Fibroblast of lung (primary cell): ENCODE measurements around the gene CETN2. TPM values are rescaled to one million over a fixed set of nuclear protein-coding genes. Genes with fewer than 3 reads are reported as not detected.

ENCODE experiments used
- DNase-seq, 2 donors: peaks; one replicate each; pipeline versions ENCODE4 v3.0.0 to v3.0.0-alpha.2; 2010; ENCODE audit warnings: low read depth in 2 of 2
- H2AFZ ChIP-seq: 2 replicates; pipeline ENCODE4 v1.5.1; 2012; ENCODE audit warnings: low read length, control low read depth, inconsistent platforms
- H3K27ac ChIP-seq: 2 replicates; pipeline ENCODE4 v1.5.1; 2011; ENCODE audit warnings: low read length, control low read depth; ENCODE audit not compliant: insufficient read depth
- H3K27me3 ChIP-seq: 2 replicates; pipeline ENCODE4 v1.5.1; 2011; ENCODE audit warnings: mild to moderate bottlenecking, low read length; ENCODE audit not compliant: control insufficient read depth, insufficient read depth
- H3K36me3 ChIP-seq: 2 replicates; pipeline ENCODE4 v1.5.1; 2011; ENCODE audit warnings: low read length; ENCODE audit not compliant: control insufficient read depth, insufficient read depth
- H3K4me1 ChIP-seq: 2 replicates; pipeline ENCODE4 v1.5.1; 2011; ENCODE audit warnings: low read length; ENCODE audit not compliant: control insufficient read depth, insufficient read depth; ENCODE audit errors: extremely low read depth
- H3K4me2 ChIP-seq: 2 replicates; pipeline ENCODE4 v1.5.1; 2011; ENCODE audit warnings: low read length, control low read depth; ENCODE audit not compliant: insufficient read depth; ENCODE audit errors: extremely low read depth
- H3K4me3 ChIP-seq, 4 experiments: fragments of 200-600 bp in 1 of 4; sonication (generic) in 1 of 4; replicated peaks in 1 of 4; 2 replicates each; pipeline ENCODE4 v1.5.1; 2011 to 2016; ENCODE audit warnings: low read length in 4 of 4, low read depth in 3 of 4, mild to moderate bottlenecking in 3 of 4, control low read depth in 2 of 4, inconsistent platforms in 1 of 4, mixed read lengths in 1 of 4; ENCODE audit not compliant: insufficient read depth in 1 of 4; ENCODE audit errors: control extremely low read depth in 1 of 4
- H3K79me2 ChIP-seq: 2 replicates; pipeline ENCODE4 v1.5.1; 2012; ENCODE audit warnings: mild to moderate bottlenecking, low read length, inconsistent platforms; ENCODE audit not compliant: control insufficient read depth, insufficient read depth
- H3K9ac ChIP-seq: 2 replicates; pipeline ENCODE4 v1.5.1; 2011; ENCODE audit warnings: mild to moderate bottlenecking, low read length, control low read depth; ENCODE audit not compliant: insufficient read depth
- H3K9me3 ChIP-seq: 2 replicates; pipeline ENCODE4 v1.5.1; 2012; ENCODE audit warnings: low read depth, low read length; ENCODE audit not compliant: control insufficient read depth, insufficient read depth
- H4K20me1 ChIP-seq: 2 replicates; pipeline ENCODE4 v1.5.1; 2011; ENCODE audit warnings: low read length; ENCODE audit not compliant: control insufficient read depth, insufficient read depth; ENCODE audit errors: extremely low read depth
- CTCF ChIP-seq, 2 donors: IDR thresholded peaks in 1 of 2; conservative IDR thresholded peaks in 1 of 2; 1 replicate in 1 of 2; 2 replicates in 1 of 2; pipeline ENCODE4 v1.5.1; 2011 to 2012; ENCODE audit warnings: low read length in 2 of 2, control low read depth in 1 of 2, inconsistent platforms in 1 of 2, low read depth in 1 of 2, mild to moderate bottlenecking in 1 of 2
- EZH2 ChIP-seq: IDR thresholded peaks from 2 replicates; pipeline ENCODE4 v1.5.1; 2012; ENCODE audit warnings: low read length, control low read depth, mild to moderate bottlenecking; ENCODE audit errors: missing control alignments
- polyA plus RNA-seq, 2 donors: library from polyadenylated mRNA; depleted of rRNA in 1 of 2; stranded (reverse) in 1 of 2; unstranded in 1 of 2; fragments of >200 nt; gene quantifications; 2 replicates each; pipeline ENCODE4 v1.2.1, GENCODE V29; 2011 to 2012; ENCODE audit warnings: missing spikeins in 1 of 2
- total RNA-seq: library from RNA; depleted of rRNA; stranded (reverse); fragments of >200 nt; gene quantifications from 2 replicates; pipeline ENCODE4 v1.2.1, GENCODE V29; 2014

CETN2 gene
- total and polyA plus RNA-seq, 2 donors (not counting 1 experiment from before 2014, with no cell fraction given) = 40.8 to 79.7 TPM

- Histone ChIP-seq H3K27me3 (no peaks in the 10 kb centered on the region), H3K27ac (no peak overlapping the region), H3K4me2 (no peak overlapping the region), H3K79me2 (no peaks in the 10 kb centered on the region), H4K20me1 (no peaks in the 10 kb centered on the region), H3K9ac (no peak overlapping the region), H3K4me1 (no peaks in the 10 kb centered on the region), H3K9me3 (no peaks in the 10 kb centered on the region), H3K4me3 (no peak overlapping the region), H3K36me3 (no peaks in the 10 kb centered on the region), H2AFZ (no peak overlapping the region)
- peak in 1 of 2 donors; percentile 23 for DNase-seq
- TF ChIP-seq CTCF (conservative IDR thresholded peaks at IDR 0.05 in 1 of 2, IDR thresholded peaks at IDR 0.05 in 1 of 2; ENCODE audit: low read depth in 1 of 2, low read length in 2 of 2) (no peak), EZH2 (no peak)
Observed at GRCh38 chrX:152824841-152825374, 5.6 kb downstream of the CETN2 start.

GRCh38 chrX:152823657-152824056 is 6.9 kb downstream of the CETN2 start:
- Histone ChIP-seq H2AFZ (no peak overlapping the region), H3K4me2 (no peak overlapping the region), H3K27ac (no peak overlapping the region), H3K9ac (no peak overlapping the region), H3K36me3 (no peaks in the 10 kb centered on the region), H4K20me1 (no peaks in the 10 kb centered on the region), H3K4me3 (no peak overlapping the region), H3K4me1 (no peaks in the 10 kb centered on the region), H3K79me2 (no peaks in the 10 kb centered on the region), H3K9me3 (no peaks in the 10 kb centered on the region), H3K27me3 (no peaks in the 10 kb centered on the region)
- no peak for DNase-seq
- TF ChIP-seq CTCF (conservative IDR thresholded peaks at IDR 0.05 in 1 of 2, IDR thresholded peaks at IDR 0.05 in 1 of 2; ENCODE audit: low read depth in 1 of 2, low read length in 2 of 2) = no peak
- TF ChIP-seq EZH2 = no peak

- Histone ChIP-seq H3K9me3 (no peaks in the 10 kb centered on the region), H3K4me1 (no peaks in the 10 kb centered on the region), H4K20me1 (no peaks in the 10 kb centered on the region), H3K79me2 (no peaks in the 10 kb centered on the region), H3K36me3 (no peaks in the 10 kb centered on the region), H3K27ac (no peak overlapping the region), H3K4me2 (no peak overlapping the region), H3K27me3 (no peaks in the 10 kb centered on the region), H3K4me3 (no peak overlapping the region), H3K9ac (no peak overlapping the region), H2AFZ (no peak overlapping the region)
- DNase-seq = no peak
- TF ChIP-seq EZH2 (no peak), CTCF (conservative IDR thresholded peaks at IDR 0.05 in 1 of 2, IDR thresholded peaks at IDR 0.05 in 1 of 2; ENCODE audit: low read depth in 1 of 2, low read length in 2 of 2) (no peak)
Observed at GRCh38 chrX:152822383-152823086, 8.0 kb downstream of the CETN2 start.
